Anterior cingulate cortex (tissue), 58 donors: ENCODE measurements around the gene LTBP1.
"Not testable (repeated sequence)": the region's sequence is repeated elsewhere in the genome, so short reads cannot be mapped to it uniquely, and the experiment has no call there.

ENCODE experiments used
- DNase-seq, 58 donors: peaks; one replicate each; lab custom pipeline; 2025; lab: John Stamatoyannopoulos, UW

Gene LTBP1

DNA sequence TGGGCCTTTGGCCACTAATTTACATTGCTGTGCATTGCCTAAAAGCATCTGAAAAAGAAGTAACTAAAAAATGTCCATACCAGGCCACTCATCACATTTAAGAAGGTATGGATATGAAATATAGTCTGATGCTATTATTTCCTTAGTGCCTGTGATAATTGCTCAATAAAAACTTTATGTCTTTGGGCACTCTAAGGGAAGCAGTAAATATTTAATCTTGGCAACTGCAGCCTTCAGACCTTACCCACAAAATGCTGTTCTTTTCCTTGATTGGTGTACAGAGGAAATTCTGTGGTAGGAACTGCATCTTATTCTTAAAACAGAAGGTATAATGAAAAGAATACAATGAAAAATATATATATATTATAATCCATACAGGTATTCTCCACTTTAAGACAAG lies 403.9 kb downstream of the LTBP1 start:
- no peak for DNase-seq

DNA sequence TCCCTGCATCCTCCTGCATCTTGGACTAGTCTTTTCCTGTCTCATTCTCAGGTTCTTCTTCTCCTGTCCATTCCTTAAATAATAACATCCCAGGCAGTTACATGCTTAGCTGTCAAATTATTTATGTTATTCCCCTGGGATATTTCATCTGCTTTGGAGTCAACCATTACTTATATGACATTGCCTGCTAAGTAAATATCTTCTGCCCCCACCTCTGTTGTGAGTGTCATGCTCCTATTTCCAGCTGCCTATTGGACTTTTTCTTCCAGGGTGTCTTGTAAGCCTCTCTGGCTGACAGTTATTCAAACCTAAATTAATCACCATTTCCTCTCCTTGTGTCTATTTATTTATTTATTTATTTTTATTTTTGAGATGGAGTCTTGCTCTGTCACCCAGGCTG lies 405.0 kb downstream of the LTBP1 start:
- no peak for DNase-seq

DNA sequence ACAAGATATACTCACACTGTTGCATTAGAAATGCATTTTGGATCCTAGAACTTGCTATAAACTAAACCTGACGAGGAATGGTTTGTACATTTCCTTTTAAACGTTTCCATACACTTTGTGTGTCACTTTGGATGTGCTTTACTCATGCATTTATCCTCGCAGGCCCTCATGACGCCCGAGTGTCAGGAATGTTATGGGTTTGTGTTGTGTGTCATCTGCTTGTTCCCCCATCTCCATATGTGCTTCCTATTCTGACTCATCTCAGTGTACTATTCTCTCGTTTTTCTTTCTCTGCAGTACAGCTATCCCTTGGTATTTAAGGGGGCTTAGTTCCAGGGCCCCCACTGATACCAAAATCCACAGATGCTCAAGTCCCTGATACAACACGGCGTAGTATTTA lies 408.2 kb downstream of the LTBP1 start:
- DNase-seq, result peak in 6 of 58 donors; percentile 2 to 27 (median 14)

DNA sequence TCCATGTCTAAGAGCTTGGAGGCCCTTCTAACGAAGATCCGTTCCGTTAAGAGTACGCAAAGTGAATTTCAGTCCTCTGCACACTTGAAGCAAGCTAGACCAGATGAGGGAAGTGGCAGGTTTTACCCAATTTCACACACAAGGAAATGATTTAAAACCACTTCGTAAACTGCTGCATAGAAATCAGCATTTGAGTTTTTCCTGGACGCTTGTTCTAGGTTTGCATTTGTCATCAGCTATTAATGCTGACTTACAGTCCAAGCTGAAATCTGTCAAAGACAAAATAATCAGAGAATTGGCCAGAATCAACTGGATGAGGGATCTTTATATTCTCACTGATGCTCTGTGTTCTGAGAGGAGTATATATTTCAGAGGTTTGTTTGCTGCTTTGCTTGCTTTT lies 412.1 kb downstream of the LTBP1 start:
- DNase-seq, result no peak

GRCh38 chr2:33363325-33364298 lies 416.9 kb downstream of the LTBP1 start:
- no peak for DNase-seq

- DNase-seq, result no peak
Observed at GRCh38 chr2:33365264-33365970, 418.7 kb downstream of the LTBP1 start.

- DNase-seq, result peak in 44 of 58 donors; percentile 4 to 73 (median 32)
Observed at GRCh38 chr2:33366473-33366872, 419.7 kb downstream of the LTBP1 start.

GRCh38 chr2:33368524-33368923 lies 421.8 kb downstream of the LTBP1 start:
- not testable (repeated sequence) for DNase-seq

DNA sequence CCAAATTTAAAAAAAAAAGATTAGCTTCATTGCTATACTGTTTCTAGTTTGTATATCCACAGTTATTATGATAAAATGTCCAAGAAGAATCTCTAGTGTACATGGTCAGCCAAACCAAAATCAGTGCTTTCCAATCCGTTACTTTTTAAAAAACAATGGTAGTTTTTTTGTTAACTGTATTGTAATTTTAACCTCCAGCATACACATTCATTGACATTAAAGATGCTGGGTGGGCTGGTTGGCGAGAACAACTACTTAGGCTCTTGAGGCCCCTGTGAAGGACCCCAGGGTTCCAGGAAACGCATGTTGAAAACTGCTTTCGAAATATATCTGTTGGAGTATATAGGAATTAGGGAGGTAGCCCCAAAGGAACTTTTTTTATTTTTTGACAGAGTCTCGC lies 422.4 kb downstream of the LTBP1 start:
- no peak for DNase-seq

GRCh38 chr2:33370636-33371265 lies 424.0 kb downstream of the LTBP1 start:
- no peak for DNase-seq

DNA sequence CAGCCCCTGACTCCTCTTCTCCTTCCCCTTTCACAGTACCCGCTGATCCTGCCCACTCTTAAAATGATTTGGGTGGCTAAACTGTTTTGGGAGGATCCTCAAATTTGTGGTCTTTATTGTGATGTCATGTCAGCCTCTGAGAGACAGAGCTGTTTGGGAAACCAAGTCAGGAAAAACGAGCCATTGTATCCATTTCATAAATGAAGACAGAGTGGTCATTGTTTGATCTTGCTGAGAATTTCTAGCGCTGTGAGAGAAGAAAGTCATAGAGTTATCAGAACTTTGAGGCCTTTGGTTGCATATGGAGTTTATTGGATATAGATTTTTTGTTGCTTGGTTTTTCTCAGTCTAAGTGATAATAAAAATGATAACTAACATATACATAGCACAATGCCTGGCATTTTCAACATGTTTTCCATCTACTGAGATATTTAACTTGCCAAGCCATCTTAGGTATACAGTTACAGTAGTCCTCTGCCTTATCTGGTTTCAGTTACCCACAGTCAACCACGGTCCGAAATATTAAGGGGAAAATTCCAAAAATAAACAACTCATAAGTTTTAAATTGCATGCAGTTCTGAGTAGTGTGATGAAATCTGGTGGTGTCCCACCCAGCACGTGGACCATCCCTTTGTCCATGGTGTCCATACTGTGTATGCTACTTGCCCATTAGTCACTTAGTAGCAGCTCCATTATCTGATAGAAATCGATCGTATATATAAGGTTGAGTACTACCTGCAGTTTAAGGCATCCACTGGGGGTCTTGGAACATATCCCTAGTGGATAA lies 424.7 kb downstream of the LTBP1 start:
- DNase-seq, result peak in 1 of 58 donors; percentile 18

GRCh38 chr2:33372940-33373553 lies 426.3 kb downstream of the LTBP1 start:
- DNase-seq, result peak in 4 of 58 donors; percentile 2 to 20 (median 10)

DNA sequence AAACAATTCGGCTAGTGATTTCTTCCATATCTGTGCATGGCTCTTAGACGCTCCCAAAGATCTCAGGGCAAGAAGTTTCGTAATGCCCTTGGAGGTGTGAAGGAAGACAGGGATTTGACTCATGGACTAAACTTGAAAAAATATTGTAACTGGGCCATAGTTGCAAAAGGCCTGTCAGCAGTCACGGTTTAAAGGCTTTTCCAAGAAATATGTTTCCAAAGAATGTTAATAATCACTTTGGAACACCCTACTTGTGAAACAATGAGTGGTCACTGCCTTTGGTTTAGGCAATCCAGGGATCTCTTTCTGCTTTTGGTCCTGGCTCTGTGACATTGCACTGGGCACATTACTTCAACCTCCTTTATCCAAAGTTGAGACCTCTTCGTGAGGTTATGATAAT lies 427.2 kb downstream of the LTBP1 start:
- DNase-seq, result no peak

- no peak for DNase-seq
Observed at GRCh38 chr2:33375054-33375453, 428.3 kb downstream of the LTBP1 start.

DNA sequence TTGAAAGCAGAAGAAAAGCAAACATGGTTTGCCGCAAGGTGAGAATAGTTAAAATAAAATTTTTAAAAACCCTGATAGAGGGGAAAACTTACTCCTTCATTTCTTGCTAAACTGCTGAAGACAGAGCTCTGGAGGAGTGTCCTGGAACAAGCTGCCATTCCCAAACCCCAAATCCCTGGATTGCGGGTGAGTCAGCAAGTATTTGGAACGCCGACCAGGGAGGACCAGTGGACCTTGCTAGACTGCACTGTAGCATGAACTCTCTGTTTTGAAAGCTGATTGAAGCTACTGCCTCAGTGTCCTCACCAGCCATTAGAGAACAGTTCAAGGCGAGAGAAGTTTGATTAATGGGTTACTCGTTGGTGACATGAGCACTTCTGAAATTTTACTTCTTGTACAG lies 430.3 kb downstream of the LTBP1 start:
- DNase-seq, result no peak

DNA sequence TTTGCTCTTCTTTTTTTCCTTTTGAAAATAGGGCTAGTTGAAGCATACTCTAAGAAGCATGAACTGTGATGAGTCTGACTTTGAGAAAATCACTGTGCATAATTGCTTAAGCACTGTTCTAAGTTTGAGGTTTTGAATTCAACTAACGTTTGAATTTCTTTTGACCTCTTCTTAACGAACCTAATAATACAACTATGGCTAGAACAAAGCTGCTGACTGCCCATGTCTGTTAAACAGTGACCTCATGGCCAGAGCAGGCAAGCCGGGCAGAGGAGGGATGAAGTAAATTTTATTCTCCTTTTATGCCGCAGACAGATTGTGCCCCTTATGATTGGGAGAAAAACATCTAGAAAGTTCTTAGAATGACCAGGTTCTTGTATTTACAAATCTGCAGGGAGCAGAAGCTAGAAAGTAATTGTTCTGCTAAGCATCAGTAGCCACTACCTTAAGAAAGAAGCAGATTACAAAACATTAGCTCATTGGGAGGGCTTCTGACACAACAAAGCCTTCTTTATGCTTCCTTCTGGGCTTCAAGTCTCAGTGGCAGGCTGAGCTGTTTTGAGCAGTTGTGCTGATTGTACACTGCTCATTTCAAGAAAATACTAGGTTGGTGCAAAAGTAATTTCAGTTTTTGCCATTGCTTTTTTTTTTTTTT lies 431.9 kb downstream of the LTBP1 start:
- DNase-seq, result peak in 13 of 58 donors; percentile 11 to 54 (median 35)

- no peak for DNase-seq
Observed at GRCh38 chr2:33380001-33380609, 433.4 kb downstream of the LTBP1 start.

DNA sequence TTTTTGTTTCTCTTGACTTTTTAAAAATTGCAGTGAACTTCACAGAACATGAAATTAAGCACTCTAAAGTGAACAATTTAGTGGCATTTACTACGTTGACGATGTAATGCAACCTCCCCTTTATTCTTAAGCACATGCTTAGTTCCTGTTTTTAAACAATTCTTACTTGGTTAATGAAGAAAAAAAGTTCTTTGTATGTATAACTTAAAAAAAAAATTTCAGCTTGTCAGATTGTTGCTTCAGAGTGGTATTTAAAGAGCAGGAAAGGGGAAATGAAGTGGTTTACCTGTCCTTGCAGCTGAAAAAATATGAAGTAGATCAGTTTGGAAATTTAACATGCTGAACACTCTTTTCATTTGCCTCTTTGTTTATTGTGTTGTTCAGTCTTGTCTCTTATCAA lies 434.0 kb downstream of the LTBP1 start:
- DNase-seq, result no peak
